ENCODE measurements around the gene CFAP61.

Gene CFAP61

GRCh38 chr20:20201124-20201523 lies 148.8 kb downstream of the CFAP61 start:
- no peaks in the 10 kb centered on the region for H3K4me1 ChIP-seq (ENCODE audit: control insufficient read depth, insufficient read depth, low read length, unreplicated experiment)
- H3K4me3 ChIP-seq (ENCODE audit: low read depth, low read length): no peak overlapping the region
- H3K27ac ChIP-seq (ENCODE audit: low read depth, low read length): no peak overlapping the region
- H3K27me3 ChIP-seq (ENCODE audit: insufficient read depth, low read length): peaks cover 42% of the 10 kb centered on the region
- no peaks in the 10 kb centered on the region for H3K36me3 ChIP-seq (ENCODE audit: insufficient read depth, low read length)
- H3K79me2 ChIP-seq (ENCODE audit: control insufficient read depth, insufficient read depth, low read length, unreplicated experiment): no peaks in the 10 kb centered on the region
- no peak overlapping the region for H2AFZ ChIP-seq (ENCODE audit: low read length, unreplicated experiment)

DNA sequence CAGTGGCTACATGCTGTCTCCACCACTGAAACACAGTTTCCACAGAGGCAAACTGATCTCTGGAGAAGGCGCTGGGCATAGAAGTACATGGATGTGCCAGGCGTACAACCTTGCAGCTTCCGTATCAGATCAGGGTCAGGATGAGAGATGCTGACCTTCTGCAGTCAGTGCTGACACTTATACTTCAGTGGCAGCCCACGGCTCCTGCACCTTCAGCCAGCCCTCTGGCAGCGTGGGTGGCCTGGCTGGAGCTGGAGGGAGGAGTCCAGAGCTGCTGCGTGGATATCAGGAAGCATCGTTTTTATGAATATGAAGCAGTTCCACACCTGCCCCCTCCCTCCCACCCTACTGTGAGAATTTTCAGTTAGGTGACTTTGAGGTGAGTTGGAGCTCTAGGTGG lies 149.3 kb downstream of the CFAP61 start:
- Histone ChIP-seq H3K27ac (ENCODE audit: low read depth, low read length) (no peak overlapping the region), H3K4me1 (ENCODE audit: control insufficient read depth, insufficient read depth, low read length, unreplicated experiment) (no peaks in the 10 kb centered on the region), H3K4me3 (ENCODE audit: low read depth, low read length) (no peak overlapping the region), H2AFZ (ENCODE audit: low read length, unreplicated experiment) (no peak overlapping the region), H3K79me2 (ENCODE audit: control insufficient read depth, insufficient read depth, low read length, unreplicated experiment) (no peaks in the 10 kb centered on the region), H3K36me3 (ENCODE audit: insufficient read depth, low read length) (no peaks in the 10 kb centered on the region), H3K27me3 (ENCODE audit: insufficient read depth, low read length) (peaks cover 38% of the 10 kb centered on the region)

DNA sequence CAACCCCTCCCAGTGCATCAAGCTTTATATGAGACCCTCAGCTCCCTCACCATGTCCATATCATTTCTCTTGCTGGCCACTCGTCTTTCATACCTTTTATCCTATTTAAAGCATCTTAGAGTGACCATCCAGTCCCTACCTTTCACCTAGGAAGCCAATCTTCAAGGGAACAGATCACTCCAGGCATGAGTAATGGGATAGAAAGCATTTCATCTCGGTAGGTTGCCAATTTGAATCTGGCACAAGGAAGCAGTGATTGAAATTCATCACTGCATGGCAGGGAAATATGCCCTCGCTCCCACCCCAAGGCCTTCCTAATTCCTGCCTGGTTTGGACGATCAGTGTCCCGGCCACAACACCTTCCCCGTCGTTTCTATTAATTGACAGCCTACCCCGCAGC lies 150.4 kb downstream of the CFAP61 start:
- no peaks in the 10 kb centered on the region for H3K36me3 ChIP-seq (ENCODE audit: insufficient read depth, low read length)
- no peak overlapping the region for H3K4me3 ChIP-seq (ENCODE audit: low read depth, low read length)
- no peaks in the 10 kb centered on the region for H3K79me2 ChIP-seq (ENCODE audit: control insufficient read depth, insufficient read depth, low read length, unreplicated experiment)
- H3K27me3 ChIP-seq (ENCODE audit: insufficient read depth, low read length): peaks cover 38% of the 10 kb centered on the region
- no peak overlapping the region for H2AFZ ChIP-seq (ENCODE audit: low read length, unreplicated experiment)
- no peak overlapping the region for H3K27ac ChIP-seq (ENCODE audit: low read depth, low read length)
- H3K4me1 ChIP-seq (ENCODE audit: control insufficient read depth, insufficient read depth, low read length, unreplicated experiment): no peaks in the 10 kb centered on the region

DNA sequence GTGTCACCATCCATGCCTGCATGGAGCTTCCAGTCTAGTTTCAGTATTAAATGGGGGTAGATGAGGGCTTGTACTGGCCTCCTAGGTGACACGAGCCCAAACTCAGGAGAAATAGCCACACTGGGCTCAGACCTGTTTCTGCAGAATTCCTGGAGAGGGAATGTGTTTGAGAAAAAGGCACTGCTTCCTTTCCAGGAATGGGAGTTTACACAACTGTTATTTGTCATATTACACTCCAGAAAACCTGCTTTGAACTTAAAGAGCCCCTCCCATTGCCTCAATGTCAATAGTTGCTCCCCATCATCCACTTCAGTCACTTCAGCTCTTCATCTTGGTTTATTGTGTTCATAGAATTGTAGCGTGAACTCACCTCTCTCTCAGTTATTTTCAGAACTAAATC lies 151.5 kb downstream of the CFAP61 start:
- Histone ChIP-seq H2AFZ (ENCODE audit: low read length, unreplicated experiment) (no peak overlapping the region), H3K4me1 (ENCODE audit: control insufficient read depth, insufficient read depth, low read length, unreplicated experiment) (no peaks in the 10 kb centered on the region)

DNA sequence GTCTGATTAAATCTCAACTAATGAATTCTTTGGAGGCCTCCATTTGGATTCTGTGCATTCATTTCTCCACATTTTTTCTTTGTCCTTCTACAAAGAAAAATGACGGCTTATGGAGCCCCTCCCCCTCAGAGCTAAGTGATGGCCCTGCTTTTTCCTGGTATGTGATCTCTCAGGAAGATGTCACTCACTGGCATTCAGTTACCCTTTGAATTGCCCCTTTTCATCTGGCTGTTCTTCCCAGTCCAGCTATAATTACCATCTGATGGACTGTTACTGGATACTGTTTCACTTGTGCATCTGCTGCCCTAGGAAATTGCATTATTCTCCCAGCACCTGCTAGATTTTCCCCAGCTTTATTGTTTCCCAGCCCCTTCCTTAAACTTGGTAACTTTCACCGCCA lies 151.9 kb downstream of the CFAP61 start:
- Histone ChIP-seq H3K27ac (ENCODE audit: low read depth, low read length) (no peak overlapping the region), H3K4me3 (ENCODE audit: low read depth, low read length) (no peak overlapping the region), H3K27me3 (ENCODE audit: insufficient read depth, low read length) (peaks cover 27% of the 10 kb centered on the region), H2AFZ (ENCODE audit: low read length, unreplicated experiment) (no peak overlapping the region), H3K36me3 (ENCODE audit: insufficient read depth, low read length) (no peaks in the 10 kb centered on the region), H3K79me2 (ENCODE audit: control insufficient read depth, insufficient read depth, low read length, unreplicated experiment) (no peaks in the 10 kb centered on the region), H3K4me1 (ENCODE audit: control insufficient read depth, insufficient read depth, low read length, unreplicated experiment) (no peaks in the 10 kb centered on the region)

More for the DNA sequence above, 151.5 kb downstream of the CFAP61 start:
- no peak overlapping the region for H3K27ac ChIP-seq (ENCODE audit: low read depth, low read length)
- no peaks in the 10 kb centered on the region for H3K36me3 ChIP-seq (ENCODE audit: insufficient read depth, low read length)
- no peak overlapping the region for H3K4me3 ChIP-seq (ENCODE audit: low read depth, low read length)
- no peaks in the 10 kb centered on the region for H3K79me2 ChIP-seq (ENCODE audit: control insufficient read depth, insufficient read depth, low read length, unreplicated experiment)
- peaks cover 32% of the 10 kb centered on the region for H3K27me3 ChIP-seq (ENCODE audit: insufficient read depth, low read length)

- Histone ChIP-seq H3K27me3 (ENCODE audit: insufficient read depth, low read length) (peaks cover 16% of the 10 kb centered on the region), H3K4me1 (ENCODE audit: control insufficient read depth, insufficient read depth, low read length, unreplicated experiment) (no peaks in the 10 kb centered on the region), H3K27ac (ENCODE audit: low read depth, low read length) (no peak overlapping the region), H2AFZ (ENCODE audit: low read length, unreplicated experiment) (no peak overlapping the region), H3K79me2 (ENCODE audit: control insufficient read depth, insufficient read depth, low read length, unreplicated experiment) (no peaks in the 10 kb centered on the region), H3K4me3 (ENCODE audit: low read depth, low read length) (no peak overlapping the region), H3K36me3 (ENCODE audit: insufficient read depth, low read length) (no peaks in the 10 kb centered on the region)
Measured at GRCh38 chr20:20205141-20205861, 153.0 kb downstream of the CFAP61 start.

DNA sequence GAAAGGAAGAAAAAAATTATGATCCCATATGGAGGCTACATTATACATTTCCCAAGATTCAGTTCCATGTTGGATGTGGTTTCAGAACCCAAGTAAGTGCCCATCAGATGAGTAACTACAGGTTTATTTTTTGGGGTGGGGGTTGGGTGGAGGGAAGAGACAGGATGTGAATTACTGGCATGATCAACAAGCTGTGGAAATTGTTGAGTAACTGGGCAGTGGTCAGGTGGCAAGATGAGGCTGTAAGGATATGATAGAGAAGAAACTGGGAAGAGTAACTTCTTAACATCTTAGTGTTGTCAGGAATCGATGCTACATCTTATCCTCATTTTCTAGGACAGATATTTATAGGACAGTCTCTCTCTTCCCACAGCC lies 153.5 kb downstream of the CFAP61 start:
- no peaks in the 10 kb centered on the region for H3K79me2 ChIP-seq (ENCODE audit: control insufficient read depth, insufficient read depth, low read length, unreplicated experiment)
- H3K36me3 ChIP-seq (ENCODE audit: insufficient read depth, low read length): no peaks in the 10 kb centered on the region
- no peak overlapping the region for H2AFZ ChIP-seq (ENCODE audit: low read length, unreplicated experiment)
- no peaks in the 10 kb centered on the region for H3K4me1 ChIP-seq (ENCODE audit: control insufficient read depth, insufficient read depth, low read length, unreplicated experiment)
- peaks cover 11% of the 10 kb centered on the region for H3K27me3 ChIP-seq (ENCODE audit: insufficient read depth, low read length)
- H3K27ac ChIP-seq (ENCODE audit: low read depth, low read length): no peak overlapping the region
- H3K4me3 ChIP-seq (ENCODE audit: low read depth, low read length): no peak overlapping the region

DNA sequence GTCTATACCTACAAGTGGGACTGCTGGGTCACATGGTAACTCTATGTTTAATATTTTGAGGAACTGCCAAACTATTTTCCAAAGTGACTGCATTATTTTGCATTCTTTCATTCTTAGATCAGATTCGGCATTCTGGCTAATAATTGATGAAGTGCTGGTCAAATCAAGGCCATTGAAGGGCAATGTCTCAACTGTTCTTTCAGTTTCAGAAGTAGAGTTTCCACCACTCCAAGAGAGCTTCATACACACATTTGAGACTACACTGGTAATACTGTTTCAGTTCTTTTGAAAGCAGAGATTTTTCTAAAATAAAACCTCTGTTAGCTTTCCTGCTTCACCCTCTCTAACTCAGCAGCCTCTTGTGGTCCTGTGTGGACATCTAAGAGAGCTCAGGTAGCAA lies 154.5 kb downstream of the CFAP61 start:
- no peak overlapping the region for H2AFZ ChIP-seq (ENCODE audit: low read length, unreplicated experiment)
- H3K4me1 ChIP-seq (ENCODE audit: control insufficient read depth, insufficient read depth, low read length, unreplicated experiment): no peaks in the 10 kb centered on the region
- H3K27me3 ChIP-seq (ENCODE audit: insufficient read depth, low read length): peaks cover 5% of the 10 kb centered on the region
- H3K36me3 ChIP-seq (ENCODE audit: insufficient read depth, low read length): no peaks in the 10 kb centered on the region
- H3K27ac ChIP-seq (ENCODE audit: low read depth, low read length): no peak overlapping the region
- no peaks in the 10 kb centered on the region for H3K79me2 ChIP-seq (ENCODE audit: control insufficient read depth, insufficient read depth, low read length, unreplicated experiment)
- no peak overlapping the region for H3K4me3 ChIP-seq (ENCODE audit: low read depth, low read length)

GRCh38 chr20:20207291-20207690 lies 155.0 kb downstream of the CFAP61 start:
- no peaks in the 10 kb centered on the region for H3K79me2 ChIP-seq (ENCODE audit: control insufficient read depth, insufficient read depth, low read length, unreplicated experiment)
- peaks cover 5% of the 10 kb centered on the region for H3K27me3 ChIP-seq (ENCODE audit: insufficient read depth, low read length)
- no peaks in the 10 kb centered on the region for H3K36me3 ChIP-seq (ENCODE audit: insufficient read depth, low read length)
- H3K4me1 ChIP-seq (ENCODE audit: control insufficient read depth, insufficient read depth, low read length, unreplicated experiment): no peaks in the 10 kb centered on the region
- H2AFZ ChIP-seq (ENCODE audit: low read length, unreplicated experiment): no peak overlapping the region
- no peak overlapping the region for H3K4me3 ChIP-seq (ENCODE audit: low read depth, low read length)
- no peak overlapping the region for H3K27ac ChIP-seq (ENCODE audit: low read depth, low read length)

DNA sequence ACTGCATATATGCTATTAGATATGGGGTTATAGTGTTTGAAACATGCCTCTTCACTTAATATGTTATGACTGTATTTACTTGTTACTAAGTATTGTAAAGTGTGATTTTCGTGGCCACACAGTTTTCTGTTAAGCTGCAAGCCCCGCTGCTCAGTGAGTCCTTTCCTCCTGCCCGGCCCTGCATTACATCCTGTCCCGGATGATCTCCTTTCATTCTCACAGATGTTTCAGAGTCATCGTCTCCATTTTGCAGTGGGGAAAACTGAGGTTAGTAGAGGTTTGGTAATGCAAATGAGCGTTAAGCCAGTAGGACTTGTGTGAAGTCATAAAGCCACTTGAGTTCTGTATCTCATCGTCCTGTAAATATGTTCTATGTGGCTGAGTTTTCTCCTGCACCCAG lies 155.5 kb downstream of the CFAP61 start:
- Histone ChIP-seq H2AFZ (ENCODE audit: low read length, unreplicated experiment) (no peak overlapping the region), H3K4me3 (ENCODE audit: low read depth, low read length) (no peak overlapping the region), H3K27me3 (ENCODE audit: insufficient read depth, low read length) (peaks cover 5% of the 10 kb centered on the region), H3K79me2 (ENCODE audit: control insufficient read depth, insufficient read depth, low read length, unreplicated experiment) (no peaks in the 10 kb centered on the region), H3K4me1 (ENCODE audit: control insufficient read depth, insufficient read depth, low read length, unreplicated experiment) (no peaks in the 10 kb centered on the region), H3K36me3 (ENCODE audit: insufficient read depth, low read length) (no peaks in the 10 kb centered on the region), H3K27ac (ENCODE audit: low read depth, low read length) (no peak overlapping the region)

- no peak overlapping the region for H3K4me3 ChIP-seq (ENCODE audit: low read depth, low read length)
- H3K27ac ChIP-seq (ENCODE audit: low read depth, low read length): no peak overlapping the region
- no peak overlapping the region for H2AFZ ChIP-seq (ENCODE audit: low read length, unreplicated experiment)
- no peaks in the 10 kb centered on the region for H3K4me1 ChIP-seq (ENCODE audit: control insufficient read depth, insufficient read depth, low read length, unreplicated experiment)
- no peaks in the 10 kb centered on the region for H3K36me3 ChIP-seq (ENCODE audit: insufficient read depth, low read length)
- H3K79me2 ChIP-seq (ENCODE audit: control insufficient read depth, insufficient read depth, low read length, unreplicated experiment): no peaks in the 10 kb centered on the region
- H3K27me3 ChIP-seq (ENCODE audit: insufficient read depth, low read length): peaks cover 5% of the 10 kb centered on the region
Measured at GRCh38 chr20:20209684-20210083, 157.4 kb downstream of the CFAP61 start.

Measured in ACC112 (cell line).